ENCODE measurements around the gene GALK2.
"Not testable (repeated sequence)": the region's sequence is repeated elsewhere in the genome, so short reads cannot be mapped to it uniquely, and the experiment has no call there.

Gene GALK2

GRCh38 chr15:49287481-49287880 is 117.4 kb downstream of the GALK2 start:
- no peak for DNase-seq

- no peak for DNase-seq
Observed at GRCh38 chr15:49288391-49288790, 118.3 kb downstream of the GALK2 start.

GRCh38 chr15:49290191-49290590 is 120.1 kb downstream of the GALK2 start:
- DNase-seq = no peak

- DNase-seq = no peak
Observed at GRCh38 chr15:49293941-49294340, 123.9 kb downstream of the GALK2 start.

- DNase-seq = no peak
Observed at GRCh38 chr15:49296258-49296657, 126.2 kb downstream of the GALK2 start.

GRCh38 chr15:49297584-49297983 is 127.5 kb downstream of the GALK2 start:
- DNase-seq = no peak

- DNase-seq = no peak
Observed at GRCh38 chr15:49300856-49301255, 130.8 kb downstream of the GALK2 start.

- no peak for DNase-seq
Observed at GRCh38 chr15:49301562-49301961, 131.5 kb downstream of the GALK2 start.

- no peak for DNase-seq
Observed at GRCh38 chr15:49303003-49303402, 133.0 kb downstream of the GALK2 start.

- no peak for DNase-seq
Observed at GRCh38 chr15:49306551-49306950, 136.5 kb downstream of the GALK2 start.

- DNase-seq = no peak
Observed at GRCh38 chr15:49308686-49309085, 138.6 kb downstream of the GALK2 start.

- no peak for DNase-seq
Observed at GRCh38 chr15:49309889-49310288, 139.8 kb downstream of the GALK2 start.

GRCh38 chr15:49313650-49314049 is 143.6 kb downstream of the GALK2 start:
- DNase-seq = no peak

GRCh38 chr15:49314716-49315115 is 144.7 kb downstream of the GALK2 start:
- DNase-seq = no peak

- no peak for DNase-seq
Observed at GRCh38 chr15:49315391-49315823, 145.4 kb downstream of the GALK2 start.

GRCh38 chr15:49320351-49320750 is 150.3 kb downstream of the GALK2 start:
- DNase-seq = no peak

- no peak for DNase-seq
Observed at GRCh38 chr15:49323207-49323606, 153.2 kb downstream of the GALK2 start.

GRCh38 chr15:49327927-49328326 is 157.9 kb downstream of the GALK2 start:
- no peak for DNase-seq

- DNase-seq = no peak
Observed at GRCh38 chr15:49328941-49329340, 158.9 kb downstream of the GALK2 start.

GRCh38 chr15:49330166-49330565 is 160.1 kb downstream of the GALK2 start:
- DNase-seq = no peak

- DNase-seq = no peak
Observed at GRCh38 chr15:49331442-49331841, 161.4 kb downstream of the GALK2 start.

GRCh38 chr15:49331951-49332350 is 161.9 kb downstream of the GALK2 start:
- DNase-seq = no peak

- no peak for DNase-seq
Observed at GRCh38 chr15:49339656-49340055, 169.6 kb downstream of the GALK2 start.

GRCh38 chr15:49343546-49343945 is 173.5 kb downstream of the GALK2 start:
- no peak for DNase-seq

GRCh38 chr15:49354439-49354838 is 184.4 kb downstream of the GALK2 start:
- not testable (repeated sequence) for DNase-seq

GRCh38 chr15:49361370-49361769 is 191.3 kb downstream of the GALK2 start:
- DNase-seq = no peak
